GM21367 (cell line): Measurements from ENCODE around the gene SHROOM1.

ENCODE experiments used
- ATAC-seq: cut with Tn5 transposase; IDR thresholded peaks from one replicate; pipeline ENCODE4 v1.9.1; 2021; ENCODE audit not compliant: unreplicated experiment

The SHROOM1 gene

DNA sequence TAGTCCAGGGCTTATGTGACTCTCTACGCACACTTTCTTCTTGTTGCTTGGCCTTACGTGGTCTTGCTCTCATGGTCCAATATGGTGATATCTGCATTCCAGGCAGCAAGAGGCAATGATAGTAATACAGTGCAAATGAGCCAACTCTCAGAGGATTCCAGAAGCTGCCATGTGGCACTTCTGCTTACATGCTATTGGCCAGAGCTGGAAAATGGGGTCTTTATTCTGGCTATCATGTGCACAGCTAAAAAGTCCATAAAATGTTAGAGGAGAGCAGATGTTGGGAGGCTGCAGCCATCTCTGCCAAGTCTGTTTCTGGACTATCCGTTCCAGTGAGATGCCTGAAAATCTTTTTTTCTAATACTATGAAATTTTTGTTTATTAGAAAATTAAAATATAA lies 50.5 kb downstream of the SHROOM1 start:
- ATAC-seq, result no peak

DNA sequence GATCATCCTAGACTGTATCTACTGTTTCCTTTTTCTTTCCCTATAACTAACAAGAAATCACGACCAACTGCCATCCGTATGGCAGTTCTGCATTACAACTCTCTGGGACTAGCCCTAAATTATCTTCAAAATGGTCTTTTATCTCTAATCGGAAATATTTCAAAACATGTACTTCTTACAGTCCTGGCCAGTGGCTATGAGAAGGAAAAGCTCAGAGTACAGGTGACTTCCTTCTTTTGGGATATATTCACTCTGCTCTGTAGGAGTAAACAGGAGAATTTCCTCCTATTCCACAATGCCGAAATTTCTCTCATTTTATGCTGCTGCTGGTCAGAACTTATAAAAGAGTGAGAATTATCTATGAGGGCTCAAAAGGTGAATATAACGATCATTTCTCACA lies 51.6 kb downstream of the SHROOM1 start:
- no peak for ATAC-seq

DNA sequence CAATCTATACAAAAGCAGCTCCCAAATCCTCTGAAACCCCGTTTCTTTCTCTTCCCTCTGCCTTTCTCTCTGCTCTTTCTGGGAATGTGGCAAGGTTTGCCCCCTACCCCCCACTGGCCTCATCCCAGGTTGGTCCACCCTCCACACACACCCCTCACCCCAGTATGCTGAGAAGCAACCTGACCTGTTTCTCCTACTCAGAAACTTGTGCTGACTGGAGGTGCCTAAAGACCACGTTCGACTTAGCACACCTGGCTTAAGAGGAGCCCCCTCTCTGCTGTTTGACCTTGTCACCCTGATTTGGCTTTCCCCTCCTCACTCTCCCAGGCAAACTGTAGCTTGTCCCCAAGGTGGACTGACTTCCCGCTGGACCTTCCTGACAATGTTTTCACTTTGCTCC lies 52.3 kb downstream of the SHROOM1 start:
- no peak for ATAC-seq

DNA sequence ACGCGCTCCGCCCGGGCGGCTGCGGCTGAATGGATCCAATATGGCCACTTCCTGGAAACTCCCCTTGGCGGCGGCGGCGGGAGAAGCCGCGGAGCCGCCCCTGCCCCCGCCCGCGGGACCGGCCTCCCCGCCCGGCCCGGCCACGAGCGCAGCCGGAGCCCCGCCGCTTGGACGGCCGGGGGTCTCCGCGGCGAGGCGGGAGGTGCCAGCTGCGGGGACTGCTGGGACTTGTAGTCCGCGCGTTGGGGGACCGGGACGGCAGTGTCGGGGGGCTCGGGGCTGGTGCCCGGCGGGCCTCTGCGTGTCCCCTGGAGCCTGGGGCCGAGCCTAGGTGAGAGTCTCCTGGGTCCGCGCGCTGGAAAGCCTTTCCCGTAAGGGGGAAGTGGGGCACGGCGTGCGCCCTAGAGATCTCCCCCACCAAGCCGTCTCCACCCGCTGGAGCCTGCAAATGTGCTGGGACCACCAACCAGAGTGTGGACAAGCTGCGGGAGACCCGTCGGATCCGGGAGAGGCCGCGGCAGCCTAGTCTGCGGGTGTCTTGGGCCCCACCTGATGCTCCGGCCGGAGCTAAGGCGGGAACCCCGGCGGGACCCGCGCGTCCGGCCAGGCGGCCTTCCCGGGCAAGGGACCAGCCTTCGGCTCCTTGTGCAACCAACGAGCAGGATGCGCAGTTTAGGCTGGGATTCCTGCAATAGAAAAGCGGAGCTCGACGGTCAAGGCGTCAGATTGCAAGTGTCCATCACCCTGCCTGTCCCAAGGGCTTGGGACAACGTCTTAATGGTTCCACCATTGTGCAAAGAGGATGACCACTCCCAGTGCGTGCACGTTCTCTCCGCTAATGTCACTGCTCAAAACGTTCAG lies 53.0 kb downstream of the SHROOM1 start, which contains the start of gene SEPTIN8:
TSS of gene SEPTIN8 (minus strand) at position 31 of the 861 bp plus-strand sequence. CDS start 102 bp downstream, outside the sequence.
- no peak for ATAC-seq

DNA sequence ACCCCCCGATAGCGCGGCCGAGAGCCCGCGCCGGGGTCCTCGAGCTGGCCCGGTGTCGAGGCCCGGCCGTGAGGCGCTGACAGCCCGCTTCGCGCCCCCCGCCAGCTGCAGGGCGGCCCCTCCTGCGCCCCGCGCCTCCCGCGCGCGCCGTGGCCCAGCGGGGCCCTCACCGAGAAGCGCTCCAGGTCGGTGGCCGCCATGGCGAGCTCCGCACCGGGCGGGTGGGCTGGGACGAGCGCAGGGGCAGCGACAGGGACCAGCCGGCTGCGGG lies 53.6 kb downstream of the SHROOM1 start:
- ATAC-seq, result no peak

DNA sequence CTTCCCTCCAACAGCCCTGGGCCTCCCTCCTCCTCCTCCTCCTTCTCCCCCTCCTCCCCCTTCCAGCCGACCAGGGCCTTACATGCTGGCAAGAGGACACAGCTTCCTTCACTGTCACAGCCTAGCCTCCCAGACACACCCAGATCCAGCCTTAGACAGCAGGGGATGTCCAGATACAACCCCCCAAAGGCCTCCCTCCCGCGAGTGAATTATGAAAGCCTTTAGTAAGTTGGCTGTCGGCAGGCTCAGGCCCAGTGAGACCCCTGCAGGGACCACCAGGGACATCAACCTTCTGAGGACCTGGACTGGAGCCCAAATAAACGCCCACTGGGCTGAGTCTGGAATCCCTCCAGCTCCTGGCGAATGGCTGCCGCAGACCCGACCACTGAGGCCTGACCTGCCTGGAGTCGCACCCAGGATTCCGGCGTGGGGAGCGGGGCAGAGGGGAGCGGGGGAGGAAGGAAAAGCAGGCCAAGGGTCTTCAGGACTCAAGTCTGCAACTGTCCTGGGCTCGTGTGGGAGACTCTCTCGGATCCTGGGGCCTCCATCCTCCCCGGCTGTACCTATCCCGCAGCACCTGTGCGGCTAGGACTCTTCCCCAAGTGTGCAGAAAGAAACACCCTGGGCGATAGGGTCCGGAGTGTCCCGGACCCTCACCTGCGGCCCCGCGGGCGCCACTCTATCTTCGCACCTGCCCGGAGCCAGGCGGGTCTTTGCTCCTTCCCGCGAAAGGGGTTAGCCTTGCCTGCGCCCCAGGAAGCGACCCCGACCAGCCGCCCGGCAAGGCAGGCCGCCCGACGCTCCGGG lies 54.1 kb downstream of the SHROOM1 start:
- no peak for ATAC-seq

DNA sequence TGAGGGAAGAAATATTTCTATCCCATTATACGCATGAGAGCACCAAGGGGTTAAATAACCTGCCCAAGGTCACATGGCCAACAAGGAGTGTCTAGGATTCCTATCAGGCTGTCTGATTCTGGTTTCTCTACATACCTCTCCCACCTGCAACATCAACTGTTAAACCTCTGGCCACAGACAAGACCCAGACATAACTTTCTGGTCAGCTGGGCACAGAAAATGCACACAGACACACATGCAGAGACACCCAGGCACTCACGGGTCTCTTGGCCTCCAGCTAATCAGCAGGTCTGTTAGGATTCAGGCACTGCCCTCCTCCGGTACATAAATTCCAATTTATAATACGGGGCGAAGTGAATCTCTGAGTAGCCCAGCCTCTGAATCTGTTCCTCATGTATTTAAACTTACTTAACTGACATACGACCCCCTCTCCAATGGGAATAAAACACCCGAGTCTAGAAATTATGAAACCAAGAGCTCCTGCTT lies 54.9 kb downstream of the SHROOM1 start:
- ATAC-seq, result no peak

DNA sequence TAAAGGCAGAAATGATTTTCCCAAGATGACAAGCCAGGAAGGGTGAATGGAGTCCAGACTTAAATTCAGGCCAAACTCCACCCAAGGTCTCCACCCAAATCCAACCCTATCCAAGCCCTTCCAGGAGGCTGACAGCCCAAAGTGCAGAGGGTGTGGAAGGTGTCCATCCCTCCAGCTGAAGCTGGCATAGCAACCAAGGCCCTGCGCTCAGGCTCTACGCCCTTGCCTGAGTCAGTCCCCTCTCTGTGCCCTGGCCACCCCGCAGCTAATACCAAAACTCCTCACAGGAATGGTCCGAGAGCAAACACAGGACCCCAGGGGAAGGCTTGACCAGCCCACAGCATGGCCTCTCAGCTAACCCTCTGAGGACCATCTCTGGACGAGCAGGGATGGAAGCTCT lies 55.6 kb downstream of the SHROOM1 start:
- no peak for ATAC-seq

DNA sequence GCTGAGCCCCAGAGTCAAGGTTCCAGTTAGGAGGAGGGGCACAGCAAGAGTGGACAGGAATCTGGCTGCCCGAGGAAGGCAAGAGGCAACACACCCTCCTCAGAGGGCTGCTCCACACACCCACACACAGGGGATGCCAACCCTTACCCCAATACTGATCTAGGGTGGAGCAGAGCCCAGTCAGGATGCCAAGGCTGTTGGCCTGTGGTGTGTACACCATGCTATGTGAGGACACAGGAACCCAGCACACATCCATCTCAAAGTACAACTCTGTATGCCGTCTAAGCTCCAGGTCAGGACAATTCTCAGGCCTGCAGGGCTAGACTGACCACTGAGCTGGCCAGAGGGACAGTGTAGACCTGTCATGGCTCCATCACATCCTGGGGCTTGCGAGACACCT lies 56.0 kb downstream of the SHROOM1 start:
- no peak for ATAC-seq

DNA sequence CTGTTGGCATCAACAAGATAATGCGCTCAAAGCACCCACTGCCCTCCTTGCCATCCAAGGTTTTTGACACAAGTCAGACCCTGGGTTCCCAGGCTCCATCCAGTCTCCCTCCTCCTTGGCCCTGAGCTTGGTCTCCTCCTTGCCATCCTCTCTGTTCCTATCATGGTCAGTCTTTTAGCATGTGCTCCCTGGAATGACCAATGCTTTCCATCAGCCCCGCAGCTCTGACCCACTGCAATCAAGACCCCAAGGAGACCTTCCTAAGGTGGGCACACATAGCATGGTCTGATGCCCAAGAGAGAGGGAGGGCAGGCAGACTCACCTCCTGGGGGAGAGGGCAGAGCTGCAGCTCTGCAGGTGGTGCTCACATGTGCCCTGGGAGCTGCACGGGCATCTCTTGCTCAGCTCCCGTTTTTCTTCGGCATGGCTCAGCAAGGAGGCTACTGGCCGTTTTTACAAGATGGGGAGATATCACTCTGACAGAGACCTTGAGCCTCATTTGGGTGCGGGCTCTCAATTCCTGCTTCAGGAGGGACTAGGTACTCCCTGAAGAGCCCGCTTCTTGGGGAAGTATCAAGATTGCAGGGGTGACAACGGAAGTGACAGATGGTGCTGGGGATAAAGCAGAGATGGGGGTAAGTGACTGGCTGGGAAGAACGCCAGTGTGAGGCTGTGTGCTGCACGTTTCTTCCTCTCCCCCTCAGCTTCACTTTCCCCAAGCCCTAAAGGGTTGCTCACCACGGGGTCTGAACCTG lies 56.7 kb downstream of the SHROOM1 start:
- ATAC-seq, result no peak

DNA sequence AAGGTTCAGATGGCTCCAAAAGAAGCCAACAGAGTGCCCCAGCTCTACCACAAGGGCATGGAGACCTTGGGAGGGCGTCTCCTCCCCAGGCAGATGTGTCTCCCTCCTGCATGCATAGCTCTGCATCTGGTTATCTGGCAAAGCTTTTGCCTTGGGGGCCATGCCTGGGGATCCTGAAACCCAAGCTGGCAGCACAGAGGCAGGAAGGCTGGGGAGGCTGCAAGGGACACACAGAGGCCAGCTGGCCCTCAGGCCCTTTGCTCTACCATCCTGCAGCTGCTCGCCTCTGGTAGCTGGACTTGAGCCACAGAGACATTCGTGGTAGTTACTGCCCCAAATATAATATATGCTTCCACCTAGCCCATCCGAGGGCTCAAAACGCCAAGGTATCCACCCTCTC lies 57.3 kb downstream of the SHROOM1 start:
- ATAC-seq, result no peak

DNA sequence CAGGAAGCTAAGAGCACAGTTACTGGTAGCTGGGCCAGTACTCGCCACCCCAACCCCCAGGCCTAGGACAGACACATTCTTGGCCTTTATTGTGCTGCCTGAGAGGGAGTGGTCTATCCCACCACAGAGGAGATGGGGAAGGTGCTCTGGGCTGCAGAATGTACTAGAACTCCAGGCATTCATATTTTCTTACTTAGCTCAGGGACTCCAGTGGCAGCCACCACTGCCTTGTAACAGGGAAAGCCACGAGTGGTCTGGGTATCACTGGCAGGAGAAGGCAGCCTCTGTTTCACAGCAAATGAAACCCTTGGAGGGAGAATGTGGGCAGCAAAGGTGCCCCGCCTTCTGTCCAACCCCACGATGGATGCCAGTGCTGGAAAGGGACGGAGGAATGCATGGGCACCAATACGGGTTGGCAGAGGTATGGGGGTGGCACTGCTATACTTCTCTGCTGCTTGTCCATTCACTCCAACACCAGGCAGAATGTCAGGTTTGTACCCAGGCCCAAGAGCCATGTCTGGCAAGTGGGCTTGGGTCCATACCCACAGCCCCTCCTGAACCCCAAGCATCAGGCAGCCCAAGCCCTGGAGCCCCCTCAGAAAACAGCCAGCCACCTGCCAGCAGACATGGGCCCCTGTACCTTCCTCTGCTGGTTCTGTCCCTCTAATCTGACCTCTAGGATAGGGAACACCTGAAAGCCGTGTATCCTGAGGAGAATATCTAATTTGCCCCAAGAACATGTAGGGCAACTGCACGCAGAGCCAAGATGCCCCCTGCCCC lies 58.0 kb downstream of the SHROOM1 start:
- ATAC-seq, result no peak
